Measurements from ENCODE around the gene MYO5A. TPM values are rescaled to one million over a fixed set of nuclear protein-coding genes. Genes with fewer than 3 reads are reported as not detected.

MYO5A gene
- polyA plus RNA-seq, 1 of the 3 experiments (the other 2 are of a cell fraction), result 11.0 TPM

GRCh38 chr15:52537459-52537858 lies 8.8 kb upstream of the MYO5A start:
- no peak overlapping the region for H2AFZ ChIP-seq (ENCODE audit: low read depth)
- H3K9ac ChIP-seq, result no peak overlapping the region
- TF ChIP-seq FOXJ3 (CRISPR knock-in tag; IDR thresholded peaks at IDR 0.05), result no peak
- no peak for TF ChIP-seq IRF3 (IDR thresholded peaks at IDR 0.05; ENCODE audit: low read depth, low read length)
- TF ChIP-seq FOSL2 (IDR thresholded peaks at IDR 0.05; ENCODE audit: borderline replicate concordance, low read depth), result no peak
- no peak for TF ChIP-seq REST (IDR thresholded peaks at IDR 0.05; ENCODE audit: low read depth, low read length)
- no peak for TF ChIP-seq MXI1 (IDR thresholded peaks at IDR 0.05; ENCODE audit: low read depth, low read length)
- TF ChIP-seq RXRA (IDR thresholded peaks at IDR 0.05; ENCODE audit: borderline replicate concordance, low read depth), result no peak
- TF ChIP-seq TCF12 (IDR thresholded peaks at IDR 0.05), result no peak
- DNase-seq, result no peak
- H3K9me2 ChIP-seq, result no peaks in the 10 kb centered on the region
- no peaks in the 10 kb centered on the region for H4K20me1 ChIP-seq (ENCODE audit: insufficient read depth)
- H3F3A ChIP-seq (replicated peaks; ENCODE audit: insufficient read depth), result no peaks in the 10 kb centered on the region
- H3K79me2 ChIP-seq (ENCODE audit: insufficient read depth), result no peaks in the 10 kb centered on the region
- H3K9me3 ChIP-seq, result no peaks in the 10 kb centered on the region
- no peak overlapping the region for H3K27ac ChIP-seq (ENCODE audit: low read depth in 2 of 2, low read length in 1 of 2)
- no peaks in the 10 kb centered on the region for H3K36me3 ChIP-seq (replicated peaks in 1 of 2; ENCODE audit: control insufficient read depth in 1 of 2, insufficient read depth in 2 of 2, low read length in 1 of 2)
- H3K4me2 ChIP-seq, result no peak overlapping the region
- no peaks in the 10 kb centered on the region for H3K4me1 ChIP-seq (ENCODE audit: control insufficient read depth in 1 of 2, insufficient read depth in 2 of 2, low read depth in 1 of 2, low read length in 1 of 2)
- no peaks in the 10 kb centered on the region for H3K27me3 ChIP-seq (ENCODE audit: insufficient read depth)
- H3K4me3 ChIP-seq (ENCODE audit: low read depth in 2 of 2, low read length in 1 of 2), result no peak overlapping the region
- ChIA-PET POLR2A (no interaction called here), CTCF (interaction anchor here (0.9 kb wide), 1 partner anchor 9 kb away, joined by 3 read pairs; no protein-coding TSS in a partner anchor)
- 89% methylated on average over 8 of the region's 8 CpGs for whole genome bisulfite sequencing (ENCODE audit: low lambda C conversion rate)

GRCh38 chr15:52532427-52532826 lies 3.7 kb upstream of the MYO5A start:
- Histone ChIP-seq H3K9me2 (no peaks in the 10 kb centered on the region), H3K4me1 (ENCODE audit: control insufficient read depth in 1 of 2, insufficient read depth in 2 of 2, low read depth in 1 of 2, low read length in 1 of 2) (peaks cover 0 to 13% of the 10 kb centered on the region in 2 experiments; a peak in 2 of 4 replicates), H3K27ac (ENCODE audit: low read depth in 2 of 2, low read length in 1 of 2) (no peak overlapping the region), H3K79me2 (ENCODE audit: insufficient read depth) (peaks cover 4% of the 10 kb centered on the region), H3K36me3 (replicated peaks in 1 of 2; ENCODE audit: control insufficient read depth in 1 of 2, insufficient read depth in 2 of 2, low read length in 1 of 2) (no peaks in the 10 kb centered on the region), H3K4me2 (no peak overlapping the region), H3K9me3 (no peaks in the 10 kb centered on the region), H4K20me1 (ENCODE audit: insufficient read depth) (no peaks in the 10 kb centered on the region; the same call in 1 of the 2 replicates), H3K9ac (no peak overlapping the region), H2AFZ (ENCODE audit: low read depth) (no peak overlapping the region), H3F3A (replicated peaks; ENCODE audit: insufficient read depth) (peaks cover 3% of the 10 kb centered on the region), H3K4me3 (ENCODE audit: low read depth in 2 of 2, low read length in 1 of 2) (no peak overlapping the region), H3K27me3 (ENCODE audit: insufficient read depth) (no peaks in the 10 kb centered on the region)
- ChIA-PET CTCF (interaction anchor here (0.5 to 2.0 kb wide), 5 partner anchors 10 to 201 kb away, joined by 3 to 5 read pairs (median 4); no protein-coding TSS in a partner anchor), POLR2A (interaction anchor here (0.5 kb wide), 1 partner anchor 142 kb away, joined by 7 read pairs; no protein-coding TSS in a partner anchor)
- 55% methylated on average over 2 of the region's 2 CpGs for WGBS (ENCODE audit: low lambda C conversion rate)
- TF ChIP-seq IRF3 (IDR thresholded peaks at IDR 0.05; ENCODE audit: low read depth, low read length) (no peak), MEF2A (IDR thresholded peaks at IDR 0.05; ENCODE audit: borderline replicate concordance, low read depth) (no peak), RFX5 (IDR thresholded peaks at IDR 0.05; ENCODE audit: low read length) (no peak)
- DNase-seq, result no peak

Data from SK-N-SH (cell line).